Activated naive CD4-positive, alpha-beta T cell (primary cell): ENCODE results near the gene VSIG8.

Experiments used
- DNase-seq, 4 experiments: peaks; one replicate each; lab custom pipeline; 2025; lab: John Stamatoyannopoulos, UW

The VSIG8 gene

GRCh38 chr1:159856576-159856975 lies 5.9 kb downstream of the VSIG8 start:
- no peak for DNase-seq

DNA sequence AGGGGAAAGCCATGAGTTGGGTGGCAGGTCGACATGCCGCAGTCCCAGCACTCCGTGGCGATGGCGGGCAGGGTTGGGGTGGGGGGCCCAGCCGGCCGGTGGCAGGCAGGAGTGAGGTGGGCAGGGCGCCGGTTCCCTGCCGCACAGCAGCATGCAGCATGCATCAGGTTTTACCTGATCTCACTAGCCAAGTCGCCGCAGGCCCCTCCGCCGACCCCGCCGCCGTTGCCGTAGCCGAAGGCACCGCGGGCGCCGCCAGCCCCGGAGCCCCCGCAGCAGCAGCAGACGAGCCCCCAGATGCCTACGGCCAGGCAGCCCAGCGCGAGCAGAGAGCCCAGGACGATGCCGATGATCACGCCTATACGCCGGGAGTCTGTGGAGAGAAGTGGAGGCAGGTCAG lies 6.7 kb downstream of the VSIG8 start:
- DNase-seq = no peak

GRCh38 chr1:159854693-159855192 lies 7.7 kb downstream of the VSIG8 start:
- peak; percentile 22 to 70 (median 42) for DNase-seq

GRCh38 chr1:159854116-159854692 lies 8.3 kb downstream of the VSIG8 start:
- no peak for DNase-seq

DNA sequence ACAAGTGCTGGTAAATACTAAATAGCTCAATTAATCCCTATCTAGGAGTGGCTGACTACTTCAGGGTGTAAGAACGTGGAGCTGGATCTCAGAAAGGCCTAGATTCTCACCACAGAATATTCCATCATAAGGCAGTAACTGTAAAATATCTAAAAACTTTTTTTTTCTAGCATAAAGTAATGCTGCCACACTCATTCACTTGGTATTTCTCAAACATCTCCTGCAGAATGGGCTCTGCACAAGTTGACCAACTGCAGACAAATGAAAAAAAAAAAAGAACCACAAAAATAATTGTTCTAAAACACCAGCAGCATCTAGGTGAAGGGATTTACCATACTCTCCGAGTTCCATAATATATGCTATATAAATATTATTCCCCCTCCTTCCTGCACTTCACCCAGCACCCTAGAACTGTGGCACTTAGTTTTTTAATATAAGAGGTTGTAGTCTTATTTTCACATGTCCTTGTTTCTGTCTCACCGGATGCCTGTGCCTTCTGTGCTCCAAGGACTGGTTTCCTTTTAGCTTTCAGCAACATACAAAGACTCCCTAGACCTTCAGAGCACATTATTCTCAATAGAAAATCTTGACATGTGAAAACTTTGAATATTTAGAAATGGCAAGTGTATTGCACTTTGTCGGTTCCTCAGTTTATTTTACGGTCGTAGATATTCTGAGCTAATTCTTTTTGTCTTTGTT lies 8.9 kb downstream of the VSIG8 start:
- DNase-seq = no peak

- no peak for DNase-seq
Observed at GRCh38 chr1:159851407-159851806, 11.1 kb downstream of the VSIG8 start.

DNA sequence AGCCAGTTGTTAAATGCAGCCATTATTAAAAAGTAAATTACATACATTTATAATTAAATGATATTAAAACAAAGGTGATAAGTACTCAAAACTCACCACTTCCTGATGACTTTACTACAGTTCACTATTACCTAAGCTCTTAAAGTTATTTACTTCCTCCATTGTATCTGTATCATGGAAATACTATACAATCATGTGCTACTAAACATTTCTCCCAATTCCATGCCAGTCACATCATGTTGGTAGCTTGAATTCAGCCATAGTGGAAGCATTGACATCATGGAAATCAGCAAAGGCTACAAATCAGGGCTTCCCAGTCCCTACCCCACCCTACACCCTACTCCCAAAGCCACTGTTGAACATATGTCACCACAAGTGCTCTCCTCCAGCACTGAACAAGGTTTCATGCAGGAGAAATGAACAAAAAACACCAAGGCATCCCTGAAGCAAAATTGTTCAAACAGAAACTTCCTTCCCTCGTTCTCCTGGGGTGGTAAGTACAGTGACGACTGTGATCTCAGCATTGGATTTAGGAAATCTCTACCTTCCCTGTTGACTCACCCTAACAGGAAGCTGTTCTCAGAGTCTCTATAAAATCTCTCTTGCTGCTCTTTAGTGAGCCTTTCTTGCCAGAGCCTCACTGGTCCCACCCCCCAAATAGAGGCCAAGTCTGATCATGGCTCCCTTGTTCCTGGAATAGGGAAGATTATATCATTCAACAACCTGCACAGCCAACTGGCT lies 12.7 kb downstream of the VSIG8 start:
- no peak for DNase-seq

GRCh38 chr1:159848326-159848725 lies 14.1 kb downstream of the VSIG8 start:
- DNase-seq = no peak

- DNase-seq = no peak
Observed at GRCh38 chr1:159847231-159847630, 15.2 kb downstream of the VSIG8 start.

DNA sequence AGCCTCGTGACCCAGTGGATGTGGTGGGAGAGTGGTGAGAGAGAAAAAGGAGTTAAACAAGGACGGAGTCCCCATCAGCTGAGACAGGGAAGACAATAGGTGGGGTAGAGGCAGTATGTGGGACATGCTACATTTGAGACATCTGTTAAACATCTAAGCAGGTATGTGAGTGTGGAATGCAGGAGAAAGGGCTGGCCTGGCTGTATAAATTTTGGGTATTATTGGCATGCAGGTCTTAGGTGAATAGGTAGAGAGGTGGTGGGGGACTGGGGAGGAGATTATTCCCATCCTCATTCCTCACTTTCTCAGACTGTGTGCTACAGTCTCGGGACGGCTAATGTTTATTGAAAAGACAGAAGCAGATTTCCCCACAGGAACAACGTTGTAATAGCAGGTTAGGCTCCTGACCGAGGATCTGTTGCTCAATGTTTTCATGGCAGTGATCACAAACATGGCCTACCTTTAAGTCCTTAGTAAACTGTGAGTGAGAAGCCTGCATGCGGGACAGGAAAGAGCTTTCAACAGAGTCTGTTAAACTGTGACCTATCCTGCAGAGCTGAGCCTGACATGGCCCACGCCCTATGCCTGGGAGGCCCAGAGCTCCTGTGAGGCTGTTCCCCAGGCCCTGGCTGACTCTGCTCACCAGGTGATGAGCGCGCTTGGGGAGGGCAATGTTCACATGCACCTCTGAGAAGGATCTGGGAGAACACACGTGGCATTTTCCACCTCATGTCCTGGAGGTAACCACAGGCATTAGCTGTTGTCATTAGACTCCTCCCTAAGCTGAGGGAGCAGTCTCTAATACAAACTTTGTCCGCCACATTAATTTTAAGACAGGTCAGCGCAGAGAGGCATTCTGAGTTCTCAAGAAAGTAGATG lies 16.5 kb downstream of the VSIG8 start:
- DNase-seq = no peak

DNA sequence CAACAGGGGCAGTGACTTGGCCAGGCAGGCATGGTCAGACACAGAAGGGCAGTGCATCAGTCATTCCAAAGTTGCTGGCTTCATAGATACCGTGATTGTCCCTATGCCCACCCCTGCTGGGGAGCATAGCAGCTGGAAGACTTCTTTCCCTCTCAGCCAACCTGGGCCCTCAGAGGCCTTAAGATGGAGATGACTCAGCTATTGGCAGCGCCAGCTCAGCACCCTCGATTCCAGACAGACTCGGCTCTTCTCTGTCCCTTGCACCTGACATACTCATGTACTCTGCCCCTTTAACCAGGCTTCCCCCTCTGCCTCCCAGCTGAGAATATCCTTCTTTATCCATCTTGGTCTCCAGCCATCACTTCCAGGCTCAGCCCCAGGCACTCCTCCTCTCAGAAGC lies 19.0 kb downstream of the VSIG8 start:
- no peak for DNase-seq

DNA sequence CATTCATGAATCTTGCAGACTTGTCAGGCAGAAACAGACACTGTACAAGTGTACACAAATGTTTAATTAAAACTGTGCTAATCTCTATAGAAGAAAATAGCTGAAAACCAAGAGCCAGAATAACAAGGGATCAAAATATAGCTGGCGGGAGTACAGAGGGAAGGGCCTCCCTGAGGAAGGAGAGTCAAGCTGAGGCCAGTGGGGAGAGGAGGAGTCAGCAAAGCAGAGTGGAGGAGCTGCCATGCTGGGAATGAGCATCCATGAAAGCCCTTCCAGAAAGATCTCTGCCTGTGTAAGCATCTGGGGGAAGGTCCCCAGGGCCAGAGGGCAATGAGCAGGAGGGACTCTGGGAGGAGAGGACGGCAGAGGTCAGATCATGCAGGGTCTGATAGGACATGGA lies 20.7 kb downstream of the VSIG8 start:
- DNase-seq = no peak

DNA sequence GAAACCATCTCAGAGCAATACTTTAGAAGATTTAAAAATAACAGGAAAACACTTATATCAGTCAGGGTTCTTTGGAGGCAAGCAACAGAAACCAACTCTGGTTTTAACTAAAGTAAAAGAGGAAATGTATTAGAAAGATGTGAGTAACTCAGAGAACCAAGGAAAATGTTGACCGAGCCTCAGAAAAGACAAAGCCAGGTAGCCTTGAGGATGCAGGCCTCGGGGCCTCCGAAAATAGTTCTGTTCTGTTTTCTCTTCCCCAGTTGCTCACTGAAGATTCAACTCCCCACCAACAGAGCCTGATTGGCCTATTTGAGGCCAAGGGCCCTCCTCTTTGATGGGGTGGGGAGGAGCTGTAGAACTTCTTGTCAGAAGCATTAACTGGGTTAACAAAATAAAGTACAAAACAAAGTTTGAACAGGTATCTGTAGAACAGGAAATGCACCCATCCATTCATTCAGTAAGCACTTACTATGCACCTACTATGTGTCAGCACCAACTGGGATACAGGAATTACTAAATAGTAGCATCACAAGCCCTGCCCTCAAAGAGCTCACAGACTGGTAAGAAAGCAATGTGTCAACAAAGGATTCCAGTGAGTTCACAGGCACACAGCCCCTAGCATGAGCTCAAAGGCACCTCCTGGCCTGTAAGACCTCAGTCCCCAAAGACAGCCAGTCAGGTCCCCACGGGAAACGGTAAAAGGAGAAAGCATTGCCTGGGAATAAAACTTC lies 23.2 kb downstream of the VSIG8 start:
- DNase-seq = no peak

- DNase-seq = no peak
Observed at GRCh38 chr1:159838715-159839114, 23.7 kb downstream of the VSIG8 start.

- DNase-seq = no peak
Observed at GRCh38 chr1:159835862-159836525, 26.5 kb downstream of the VSIG8 start.

DNA sequence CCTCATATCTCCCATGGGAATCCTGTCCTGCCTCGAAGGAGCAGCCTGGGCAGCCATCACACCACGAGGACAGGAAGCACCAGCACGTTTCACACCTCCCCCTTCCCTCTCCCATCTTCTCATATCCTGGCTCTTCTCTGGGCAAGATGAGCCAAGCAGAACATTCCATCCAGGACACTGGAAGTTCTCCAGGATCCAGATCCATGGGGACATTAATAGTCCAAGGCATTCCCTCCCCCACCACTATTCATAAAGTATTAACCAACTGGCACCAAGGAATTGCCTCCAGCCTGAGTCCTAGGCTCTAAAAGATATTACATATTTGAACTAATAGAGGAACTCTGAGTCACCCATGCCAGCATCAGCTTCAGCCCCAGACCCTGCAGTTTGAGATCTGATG lies 27.1 kb downstream of the VSIG8 start:
- no peak for DNase-seq

DNA sequence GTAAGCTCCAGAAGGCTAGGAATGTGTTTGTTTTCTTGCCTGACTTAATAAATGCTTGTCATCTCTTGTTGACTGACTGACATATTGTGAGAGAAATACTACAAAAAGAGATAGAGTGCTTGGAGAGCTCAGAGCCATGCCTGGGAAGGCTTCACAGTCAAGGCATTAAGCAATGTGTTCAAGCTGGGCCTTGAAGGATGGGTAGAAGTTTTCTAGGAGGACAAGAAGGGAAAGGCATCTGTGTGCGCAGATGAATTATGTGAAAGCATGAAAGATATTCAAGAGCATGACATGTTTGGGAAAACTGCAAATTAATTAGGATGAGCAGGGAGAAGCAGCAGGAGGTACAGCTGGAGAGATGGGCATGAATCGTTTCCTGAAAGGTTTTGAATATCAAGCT lies 30.1 kb downstream of the VSIG8 start:
- DNase-seq = no peak

DNA sequence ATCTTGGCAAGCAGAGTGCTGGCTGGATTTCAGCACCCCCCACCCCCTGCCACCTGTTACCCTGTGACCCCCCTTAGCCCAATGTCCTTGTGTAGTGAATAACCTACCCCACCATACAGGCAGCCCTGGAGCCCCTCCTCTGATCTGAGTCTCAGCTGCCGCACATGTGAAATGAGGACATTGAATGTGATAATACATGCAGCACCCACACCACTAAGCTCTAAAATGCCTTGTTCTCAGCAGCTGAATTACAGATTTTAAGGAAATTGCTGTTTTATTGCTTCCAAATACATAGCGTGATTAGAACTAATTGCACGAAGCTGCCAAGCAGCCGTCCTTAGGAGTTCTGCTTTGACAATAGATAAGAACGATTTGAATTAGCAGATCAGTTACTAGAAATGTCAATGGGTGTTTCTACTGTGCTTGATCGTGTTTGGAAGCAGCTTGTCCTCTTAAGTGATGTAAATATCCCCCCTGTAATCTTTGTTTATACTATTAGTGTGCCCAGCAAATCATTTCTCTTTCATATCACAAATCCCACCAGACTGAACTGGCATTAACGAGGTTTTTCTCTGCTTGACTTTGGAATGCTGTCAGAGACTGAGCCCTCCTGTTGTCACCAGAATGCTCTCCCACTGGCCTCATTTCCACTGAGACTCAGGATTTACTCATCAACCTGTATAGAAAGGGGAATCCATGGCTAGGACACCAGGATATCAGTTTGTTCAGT lies 30.9 kb downstream of the VSIG8 start:
- no peak for DNase-seq

DNA sequence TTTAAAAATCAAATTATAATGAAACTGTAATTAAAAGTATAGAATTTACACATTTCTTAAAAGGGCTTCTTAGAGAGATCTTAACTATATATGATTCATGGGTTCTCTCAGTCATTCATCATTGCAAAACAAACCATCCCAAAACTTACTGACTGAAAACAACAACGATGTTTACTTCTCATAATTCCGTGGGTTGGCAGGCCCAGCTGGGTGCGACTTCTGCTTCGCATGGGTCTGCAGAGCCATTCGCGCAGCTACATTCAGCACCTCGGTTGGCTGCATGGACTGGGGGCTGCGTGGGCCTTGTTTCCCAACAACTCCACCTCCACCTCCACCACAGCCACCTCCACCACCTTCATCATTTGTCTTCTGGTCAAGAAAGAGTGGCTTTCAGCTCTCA lies 31.7 kb downstream of the VSIG8 start:
- DNase-seq = no peak

DNA sequence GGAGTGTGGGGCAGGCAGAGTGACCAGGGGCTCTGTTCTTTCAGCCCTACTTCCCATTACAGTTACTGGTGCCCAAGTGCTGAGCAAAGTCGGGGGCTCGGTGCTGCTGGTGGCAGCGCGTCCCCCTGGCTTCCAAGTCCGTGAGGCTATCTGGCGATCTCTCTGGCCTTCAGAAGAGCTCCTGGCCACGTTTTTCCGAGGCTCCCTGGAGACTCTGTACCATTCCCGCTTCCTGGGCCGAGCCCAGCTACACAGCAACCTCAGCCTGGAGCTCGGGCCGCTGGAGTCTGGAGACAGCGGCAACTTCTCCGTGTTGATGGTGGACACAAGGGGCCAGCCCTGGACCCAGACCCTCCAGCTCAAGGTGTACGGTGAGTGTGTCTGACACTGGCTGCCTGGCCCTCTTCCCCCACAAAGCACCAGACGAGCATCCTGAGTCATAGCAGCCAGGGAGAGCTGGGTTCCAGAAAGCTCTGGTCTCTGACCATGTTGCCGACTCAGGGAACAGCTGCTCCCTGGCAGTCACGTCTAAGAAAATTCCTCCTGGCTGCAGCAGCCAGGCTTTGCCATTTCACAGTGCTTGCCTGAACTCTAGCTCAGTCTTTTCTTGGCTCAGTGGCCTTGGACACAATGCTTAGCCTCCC lies 32.5 kb downstream of the VSIG8 start:
- DNase-seq = no peak
